Epidermal melanocyte (primary cell): ENCODE measurements around the gene PREPL.
"Not testable (repeated sequence)": the region's sequence is repeated elsewhere in the genome, so short reads cannot be mapped to it uniquely, and the experiment has no call there.

ENCODE experiments used
- DNase-seq: peaks from one replicate; pipeline ENCODE4 v3.0.0; 2011; ENCODE audit warnings: low spot score; ENCODE audit not compliant: insufficient read length

Gene PREPL

GRCh38 chr2:44348400-44348799 lies 12.9 kb downstream of the PREPL start:
- no peak for DNase-seq

- DNase-seq = no peak
Observed at GRCh38 chr2:44347526-44347925, 13.8 kb downstream of the PREPL start.

DNA sequence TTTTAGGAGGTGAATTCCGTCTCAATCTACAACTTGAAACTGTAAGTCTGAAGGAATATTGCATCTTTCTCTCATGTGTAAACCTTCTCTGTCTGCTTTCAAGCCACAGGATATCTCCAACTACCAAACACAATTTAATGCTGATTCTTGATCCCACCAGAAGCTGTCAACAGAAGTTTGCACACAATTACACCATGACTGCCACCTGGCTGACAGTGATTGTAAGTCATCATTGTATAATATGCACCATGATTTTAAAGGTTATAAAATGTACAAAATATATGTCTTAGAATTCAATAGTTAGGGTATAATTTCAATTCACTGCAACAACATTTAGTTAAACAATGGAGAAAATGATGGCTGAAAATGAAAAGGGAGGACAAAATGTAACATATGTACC lies 18.4 kb downstream of the PREPL start:
- no peak for DNase-seq

DNA sequence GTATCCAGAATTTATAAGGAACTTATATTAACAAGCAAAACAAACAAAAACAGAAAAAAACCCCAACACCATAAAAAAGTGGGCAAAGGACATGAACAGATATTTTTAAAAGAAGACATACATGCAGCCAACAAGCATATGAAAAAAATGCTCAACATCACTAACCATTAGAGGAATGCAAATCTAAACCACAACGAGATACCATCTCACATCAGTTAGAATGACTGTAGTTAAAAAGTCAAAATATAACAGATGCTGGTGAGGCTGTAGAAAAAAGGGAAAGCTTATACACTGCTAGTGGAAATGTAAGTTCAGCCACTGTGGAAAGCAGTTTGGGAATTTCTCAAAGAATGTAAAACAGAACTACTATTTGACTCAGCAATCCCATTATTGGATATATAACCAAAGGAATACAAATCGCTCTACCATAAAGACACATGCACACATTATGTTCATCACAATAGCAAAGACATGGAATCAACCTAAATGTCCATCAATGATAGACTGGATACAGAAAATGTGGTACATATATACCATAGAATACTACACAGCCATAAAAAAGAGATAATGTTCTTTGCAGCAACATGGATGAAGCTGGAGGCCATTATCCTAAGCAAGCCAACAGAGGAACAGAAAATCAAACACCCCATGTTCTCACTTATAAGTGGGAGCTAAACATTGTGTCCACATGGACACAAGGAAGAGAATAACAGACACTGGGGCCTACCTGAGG lies 25.3 kb downstream of the PREPL start:
- DNase-seq = no peak

GRCh38 chr2:44333994-44334393 lies 27.3 kb downstream of the PREPL start:
- DNase-seq = no peak

DNA sequence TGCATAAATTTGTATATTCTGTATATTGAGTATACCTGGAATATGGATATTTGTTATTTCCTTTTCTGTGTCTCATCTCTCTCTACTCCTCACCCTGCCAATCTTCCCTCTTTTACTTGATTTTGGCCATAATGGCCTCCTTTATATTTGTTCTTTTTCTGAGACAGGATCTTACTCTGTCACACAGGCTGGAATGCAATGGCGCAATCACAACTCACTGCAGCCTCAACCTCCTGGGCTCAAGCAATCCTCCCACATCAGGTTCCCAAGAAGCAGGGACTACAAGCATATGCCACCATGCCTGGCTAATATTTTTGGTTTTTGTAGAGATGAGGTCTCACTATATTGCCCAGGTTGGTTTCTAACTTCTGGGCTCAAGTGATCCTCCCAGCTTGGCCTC lies 30.5 kb downstream of the PREPL start:
- DNase-seq = no peak

DNA sequence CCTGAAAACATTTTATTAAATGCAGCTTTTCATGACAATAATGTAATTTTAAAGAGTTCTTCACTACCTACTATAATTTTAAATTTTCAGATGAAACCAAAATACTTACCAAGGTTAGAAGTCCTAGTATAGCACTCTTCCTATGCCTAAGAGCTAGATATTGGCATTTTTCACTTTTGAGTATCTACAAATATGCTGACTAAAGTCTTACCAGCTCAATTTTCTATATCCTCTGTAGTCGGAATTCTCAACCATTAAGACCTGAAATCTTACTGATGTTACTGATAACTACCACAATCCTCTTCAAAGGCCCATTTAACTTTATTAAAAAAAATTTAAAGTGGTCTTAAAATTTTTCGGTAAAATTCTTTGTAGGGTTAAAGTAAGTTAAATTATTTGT lies 32.0 kb downstream of the PREPL start:
- DNase-seq = no peak

GRCh38 chr2:44328750-44329149 lies 32.5 kb downstream of the PREPL start:
- no peak for DNase-seq

DNA sequence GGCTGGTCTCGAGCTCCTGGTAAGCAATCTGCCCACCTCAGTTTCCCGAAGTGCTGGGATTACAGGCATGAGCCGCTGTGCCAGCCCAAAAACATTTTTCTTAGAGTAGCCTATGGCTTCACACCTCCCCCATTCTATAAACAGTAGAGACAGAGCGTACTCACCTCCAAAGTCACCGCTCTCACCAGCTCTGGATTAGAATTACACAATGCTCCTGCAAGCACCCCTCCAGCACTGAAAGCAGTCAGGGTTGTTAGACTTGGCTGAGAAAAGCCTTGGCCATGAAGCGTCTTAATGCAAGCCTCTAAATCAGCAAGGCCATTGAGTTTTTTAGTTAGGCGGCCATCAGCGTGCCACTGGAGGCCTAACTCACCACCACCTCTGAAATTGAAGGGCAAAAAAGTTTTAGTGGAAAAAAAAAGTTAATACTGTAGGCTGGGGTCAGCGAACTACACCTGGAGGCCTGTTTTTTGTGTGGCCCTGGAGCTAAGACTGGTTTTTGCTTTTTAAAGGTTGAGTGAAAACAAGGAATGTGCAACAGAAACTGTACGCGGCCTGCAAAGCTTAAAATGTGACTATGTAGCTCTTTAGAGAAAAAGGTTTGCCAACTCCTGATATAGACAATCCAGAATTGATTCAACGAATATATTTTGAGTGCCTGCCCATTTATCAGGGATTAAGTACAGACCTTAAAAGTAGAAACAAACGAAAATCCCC lies 34.6 kb downstream of the PREPL start:
- no peak for DNase-seq

GRCh38 chr2:44325897-44326296 lies 35.4 kb downstream of the PREPL start:
- no peak for DNase-seq

DNA sequence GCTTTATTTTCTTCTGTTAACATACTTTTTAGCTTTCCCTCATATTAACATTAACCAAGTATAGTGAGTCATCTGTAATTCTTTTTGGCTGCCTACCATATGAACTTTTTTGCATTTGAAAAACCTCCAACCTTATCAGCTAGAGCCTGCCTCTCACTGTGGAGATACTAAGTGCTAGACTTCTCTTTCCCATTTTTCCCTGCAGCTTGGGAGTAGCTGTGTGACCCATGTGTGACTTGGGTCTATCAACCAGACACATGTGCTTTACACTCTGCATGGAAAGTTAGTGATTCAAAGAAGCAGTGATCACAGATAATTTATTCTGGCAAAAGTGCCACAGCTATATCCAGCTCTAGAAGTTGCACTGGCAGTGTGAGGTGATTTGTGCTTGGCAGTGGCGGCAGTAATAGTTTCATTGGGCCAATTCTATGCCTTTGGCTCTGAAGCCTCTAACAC lies 36.3 kb downstream of the PREPL start:
- DNase-seq = no peak

DNA sequence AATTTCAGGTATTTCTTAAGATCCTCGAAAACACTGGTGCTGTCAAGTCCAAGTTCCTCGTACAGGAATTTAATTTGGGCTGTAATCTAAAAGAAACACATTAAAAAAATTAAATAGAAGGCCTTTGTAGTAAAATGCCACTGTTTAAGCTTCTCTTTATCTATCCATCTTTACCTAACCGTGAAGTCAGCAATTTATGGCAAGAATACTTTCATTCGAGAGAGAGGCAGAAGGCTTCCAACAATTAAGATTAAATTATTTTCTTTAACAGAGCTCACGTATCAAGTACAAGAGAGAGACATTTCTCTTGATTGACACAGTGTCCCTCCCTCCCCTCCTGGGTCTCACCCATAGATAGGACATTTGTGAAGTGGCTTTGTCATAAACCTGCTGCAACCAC lies 39.9 kb downstream of the PREPL start:
- DNase-seq = no peak

DNA sequence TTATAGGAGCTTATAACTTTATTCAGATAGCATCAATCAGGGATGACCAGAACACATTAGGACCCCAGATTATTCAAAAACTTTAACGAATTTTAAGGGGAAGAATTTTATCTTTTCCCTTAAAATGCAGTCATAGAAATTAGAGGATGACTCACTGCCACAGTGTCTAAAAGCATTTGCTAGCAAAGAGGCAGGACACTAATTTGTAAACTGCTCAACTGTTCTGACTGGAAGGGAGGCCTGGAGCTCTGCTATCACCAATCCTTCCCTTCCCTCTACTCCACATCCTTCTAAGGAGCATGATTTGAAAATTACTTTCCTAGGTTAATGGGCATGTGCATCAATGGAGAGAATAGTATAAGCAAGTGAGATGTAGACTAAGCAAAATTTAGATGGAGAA lies 40.5 kb downstream of the PREPL start:
- no peak for DNase-seq

DNA sequence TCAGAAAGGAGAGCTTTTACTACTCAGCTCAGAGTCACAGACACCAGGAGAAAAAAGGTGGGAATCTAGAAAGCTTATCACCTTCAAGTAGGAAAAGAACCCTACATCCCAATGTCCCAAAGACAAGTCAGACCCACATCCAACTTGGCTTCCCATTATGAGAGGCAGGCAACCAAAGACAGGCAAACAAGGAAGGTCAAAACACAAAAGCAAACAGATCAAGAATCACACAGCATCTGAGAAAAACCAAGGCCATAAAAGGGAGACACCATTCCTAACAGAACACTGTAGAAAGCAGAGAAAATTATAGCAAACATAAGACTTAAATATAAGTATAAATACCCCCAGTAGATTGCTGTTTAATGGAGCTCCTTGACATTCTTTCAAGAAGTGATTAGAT lies 45.3 kb downstream of the PREPL start:
- no peak for DNase-seq

GRCh38 chr2:44314362-44314761 lies 46.9 kb downstream of the PREPL start:
- DNase-seq = no peak

DNA sequence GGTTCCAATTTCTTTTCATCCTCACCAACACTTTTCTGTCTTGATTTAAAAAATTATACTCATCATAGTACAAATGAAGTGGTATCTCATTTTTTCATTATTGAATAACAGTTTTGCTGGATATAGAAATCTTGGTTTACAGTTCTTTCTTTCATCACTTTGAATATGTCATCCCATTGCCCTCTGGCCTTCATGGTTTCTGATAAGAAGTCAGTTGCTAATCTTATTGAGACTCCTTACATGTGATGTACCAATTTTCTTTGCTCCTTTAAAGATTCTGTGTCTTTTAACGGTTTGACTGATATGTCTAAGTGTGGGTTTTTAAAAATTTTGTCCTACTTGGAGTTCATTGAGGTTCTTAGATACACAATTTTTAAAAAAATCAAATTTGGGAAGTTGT lies 51.0 kb downstream of the PREPL start:
- no peak for DNase-seq

GRCh38 chr2:44305882-44306281 lies 55.4 kb downstream of the PREPL start:
- no peak for DNase-seq

DNA sequence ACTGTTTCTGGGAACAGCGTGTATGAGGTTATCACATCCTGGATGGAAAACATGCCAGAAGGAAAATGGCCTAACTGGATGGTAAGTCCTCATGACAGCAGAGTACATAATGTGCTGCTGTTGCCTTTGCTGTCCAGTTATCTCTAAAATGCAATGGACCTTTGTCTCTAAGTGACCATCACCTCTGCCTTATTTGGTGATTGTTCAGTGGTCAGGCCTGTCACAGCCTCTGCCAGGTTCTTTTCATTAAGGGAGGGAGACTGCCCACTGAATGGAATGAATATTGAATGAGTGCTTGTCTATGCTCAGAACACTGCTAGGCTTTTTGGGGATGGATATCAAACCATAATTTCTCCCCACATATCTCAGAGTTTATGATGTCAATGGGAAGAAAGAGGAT lies 57.0 kb downstream of the PREPL start:
- DNase-seq = no peak

- DNase-seq = not testable (repeated sequence)
Observed at GRCh38 chr2:44303766-44304165, 57.5 kb downstream of the PREPL start.

- DNase-seq = no peak
Observed at GRCh38 chr2:44301111-44301510, 60.2 kb downstream of the PREPL start.

- no peak for DNase-seq
Observed at GRCh38 chr2:44299635-44300034, 61.7 kb downstream of the PREPL start.

- DNase-seq = no peak
Observed at GRCh38 chr2:44297431-44297830, 63.9 kb downstream of the PREPL start.

- no peak for DNase-seq
Observed at GRCh38 chr2:44296653-44297052, 64.6 kb downstream of the PREPL start.
